Liver (tissue), 3 donors: ENCODE data around the gene CFAP73.

Experiments
- CTCF ChIP-seq: fragments of 150-350 bp; IDR thresholded peaks from 2 replicates; pipeline ENCODE4 v1.5.1; 2017; ENCODE audit warnings: improper control_type of control experiment, low read depth, low read length; ENCODE audit not compliant: missing input control
- GABPA ChIP-seq, 2 donors: IDR thresholded peaks in 1 of 2; conservative IDR thresholded peaks in 1 of 2; 2 replicates each; pipeline ENCODE4 v1.6.1; 2016; ENCODE audit warnings: antibody characterized with exemption in 2 of 2, mild to moderate bottlenecking in 1 of 2, moderate library complexity in 1 of 2
- MAX ChIP-seq: IDR thresholded peaks from 2 replicates; pipeline ENCODE4 v1.6.1; 2016; ENCODE audit warnings: antibody characterized with exemption
- RAD21 ChIP-seq, 2 donors: IDR thresholded peaks; 2 replicates each; pipeline ENCODE4 v1.6.1; 2016; ENCODE audit warnings: antibody characterized with exemption in 2 of 2, mild to moderate bottlenecking in 2 of 2
- YY1 ChIP-seq: IDR thresholded peaks from 2 replicates; pipeline ENCODE4 v1.6.1; 2016; ENCODE audit warnings: antibody characterized with exemption, mild to moderate bottlenecking
- ZBTB33 ChIP-seq: IDR thresholded peaks from 2 replicates; pipeline ENCODE4 v1.6.1; 2016; ENCODE audit warnings: antibody characterized with exemption
- donor health status: healthy.
- donor health status: healthy.

- TF ChIP-seq RAD21 (IDR thresholded peaks at IDR 0.05) (no peak), CTCF (no peak), ZBTB33 (no peak), YY1 (no peak), MAX (no peak), GABPA (IDR thresholded peaks at IDR 0.05 in 1 of 2, conservative IDR thresholded peaks at IDR 0.05 in 1 of 2) (no peak)
These were observed 39.5 kb upstream of the CFAP73 start for GRCh38 chr12:113109872-113110599.
